Activated gamma-delta T cell treated with anti-CD3 and anti-CD28 coated beads, Interleukin-2, amount 50 U/mL, for 16 hours (primary cell): ENCODE data around the gene TCF4.

Experiments
- DNase-seq: peaks from one replicate; pipeline ENCODE4 v3.0.0-alpha.2; 2020; ENCODE audit warnings: low read depth

The TCF4 gene

GRCh38 chr18:55384551-55385275, 203.3 kb downstream of the TCF4 start:
- no peak for DNase-seq

- DNase-seq: no peak
Measured at GRCh38 chr18:55384115-55384514, 203.9 kb downstream of the TCF4 start.

GRCh38 chr18:55382277-55382805, 205.7 kb downstream of the TCF4 start:
- no peak for DNase-seq

- no peak for DNase-seq
Measured at GRCh38 chr18:55381277-55381676, 206.7 kb downstream of the TCF4 start.

GRCh38 chr18:55380589-55380988, 207.4 kb downstream of the TCF4 start:
- no peak for DNase-seq

GRCh38 chr18:55376387-55376786, 211.6 kb downstream of the TCF4 start:
- no peak for DNase-seq

GRCh38 chr18:55375930-55376329, 212.1 kb downstream of the TCF4 start:
- DNase-seq: no peak

GRCh38 chr18:55374741-55375140, 213.3 kb downstream of the TCF4 start:
- no peak for DNase-seq

GRCh38 chr18:55372209-55372608, 215.8 kb downstream of the TCF4 start:
- DNase-seq: no peak

- DNase-seq: no peak
Measured at GRCh38 chr18:55370936-55371335, 217.1 kb downstream of the TCF4 start.

- DNase-seq: no peak
Measured at GRCh38 chr18:55369346-55369745, 218.6 kb downstream of the TCF4 start.

GRCh38 chr18:55365342-55365741, 222.7 kb downstream of the TCF4 start:
- DNase-seq: no peak

- no peak for DNase-seq
Measured at GRCh38 chr18:55362303-55362702, 225.7 kb downstream of the TCF4 start.

GRCh38 chr18:55361492-55362250, 226.3 kb downstream of the TCF4 start:
- DNase-seq: no peak

- DNase-seq: no peak
Measured at GRCh38 chr18:55360061-55360460, 227.9 kb downstream of the TCF4 start.

GRCh38 chr18:55356815-55357214, 231.2 kb downstream of the TCF4 start:
- DNase-seq: no peak

- DNase-seq: no peak
Measured at GRCh38 chr18:55355223-55355622, 232.8 kb downstream of the TCF4 start.

- DNase-seq: no peak
Measured at GRCh38 chr18:55354795-55355194, 233.2 kb downstream of the TCF4 start.

- no peak for DNase-seq
Measured at GRCh38 chr18:55353806-55354205, 234.2 kb downstream of the TCF4 start.

GRCh38 chr18:55353391-55353790, 234.6 kb downstream of the TCF4 start:
- DNase-seq: no peak

GRCh38 chr18:55351980-55352714, 235.8 kb downstream of the TCF4 start:
- no peak for DNase-seq

- no peak for DNase-seq
Measured at GRCh38 chr18:55351241-55351691, 236.7 kb downstream of the TCF4 start.

- DNase-seq: no peak
Measured at GRCh38 chr18:55349685-55350084, 238.3 kb downstream of the TCF4 start.
